OCI-LY7 (cell line): Measurements from ENCODE around the gene CACNA1H. TPM values are rescaled to one million over a fixed set of nuclear protein-coding genes. Genes with fewer than 3 reads are reported as not detected.

Experiments
- BruUV-seq: library from RNA; stranded (reverse); fragments of 400-500 nt; replicated peaks from 2 replicates; lab custom pipeline; 2021; lab: Mats Ljungman, UMichigan
- CTCF ChIA-PET: fragments of 300-600 bp; sonication (Branson Sonifier 250); formaldehyde crosslinking; loops from one replicate; lab custom pipeline; 2022; ENCODE audit warnings: antibody characterized with exemption; ENCODE audit not compliant: unreplicated experiment; lab: Charles Lee
- POLR2A ChIA-PET: fragments of 300-600 bp; sonication (Branson Sonifier 250); formaldehyde crosslinking; loops from one replicate; lab custom pipeline; 2022; ENCODE audit warnings: antibody characterized with exemption; lab: Charles Lee
- DNase-seq: peaks from one replicate; pipeline ENCODE4 v3.0.0-alpha.2; 2015; ENCODE audit warnings: low spot score
- H2AFZ ChIP-seq: fragments of 200-600 bp; sonication (generic), shearing (Covaris generic); 2 replicates; pipeline ENCODE4 v1.6.1; 2014; ENCODE audit warnings: mild to moderate bottlenecking, antibody characterized with exemption, low read length, moderate library complexity
- H3K27ac ChIP-seq: fragments of 200-600 bp; sonication (generic); 2 replicates; pipeline ENCODE4 v1.5.1; 2014; ENCODE audit warnings: mixed run types, low read depth, mild to moderate bottlenecking, moderate library complexity, low read length, inconsistent platforms; ENCODE audit not compliant: poor library complexity, severe bottlenecking
- H3K36me3 ChIP-seq: fragments of 200-600 bp; sonication (generic); 2 replicates; pipeline ENCODE4 v1.6.1; 2014; ENCODE audit warnings: mild to moderate bottlenecking, antibody characterized with exemption, low read length, moderate library complexity, mixed read lengths; ENCODE audit not compliant: insufficient read depth
- H3K4me1 ChIP-seq: fragments of 200-600 bp; sonication (generic); 2 replicates; pipeline ENCODE4 v1.5.1; 2014; ENCODE audit warnings: mild to moderate bottlenecking, low read length; ENCODE audit not compliant: insufficient read depth, poor library complexity, severe bottlenecking
- H3K4me2 ChIP-seq: fragments of 200-600 bp; sonication (generic); 2 replicates; pipeline ENCODE4 v1.6.1; 2014; ENCODE audit warnings: mild to moderate bottlenecking, low read length
- H3K4me3 ChIP-seq: fragments of 200-600 bp; sonication (generic); 2 replicates; pipeline ENCODE4 v1.5.1; 2014; ENCODE audit warnings: mild to moderate bottlenecking, low read depth, low read length; ENCODE audit not compliant: poor library complexity, severe bottlenecking
- H3K79me2 ChIP-seq: fragments of 200-600 bp; sonication (generic); 2 replicates; pipeline ENCODE4 v1.6.1; 2016; ENCODE audit warnings: low read depth, mild to moderate bottlenecking, low read length, moderate library complexity, mixed read lengths; ENCODE audit not compliant: insufficient read depth
- H3K9me2 ChIP-seq: fragments of 200-600 bp; sonication (generic); 2 replicates; pipeline ENCODE4 v1.6.1; 2016; ENCODE audit warnings: mild to moderate bottlenecking, low read length, mixed read lengths; ENCODE audit not compliant: insufficient read depth
- H3K9me3 ChIP-seq: fragments of 200-600 bp; sonication (generic); 2 replicates; pipeline ENCODE4 v1.6.1; 2014; ENCODE audit warnings: mild to moderate bottlenecking, mixed run types, low read length, mixed read lengths
- H4K20me1 ChIP-seq: fragments of 200-600 bp; sonication (generic); 2 replicates; pipeline ENCODE4 v1.6.1; 2014; ENCODE audit warnings: mild to moderate bottlenecking, antibody characterized with exemption, low read length, moderate library complexity, mixed read lengths; ENCODE audit not compliant: insufficient read depth
- CTCF ChIP-seq: fragments of 200-600 bp; sonication (generic); conservative IDR thresholded peaks from 2 replicates; pipeline ENCODE4 v1.5.1; 2014; ENCODE audit warnings: mild to moderate bottlenecking, antibody characterized with exemption, low read length, moderate library complexity, mixed read lengths
- EZH2phosphoT487 ChIP-seq: fragments of 200-600 bp; sonication (generic); IDR thresholded peaks from 2 replicates; pipeline ENCODE4 v1.6.1; 2018; ENCODE audit warnings: low read depth, borderline replicate concordance, mild to moderate bottlenecking, mixed run types, antibody characterized with exemption, low read length, moderate library complexity, mixed read lengths
- intact Hi-C: fragments of 100-400 bp; cut with micrococcal nuclease; formaldehyde crosslinking; loops from one replicate; pipeline ENCODE4 v1.10.0; 2022; ENCODE audit not compliant: unreplicated experiment
- total RNA-seq, 2 experiments: library from RNA; depleted of rRNA in 1 of 2; stranded (reverse); fragments of >200 nt in 1 of 2; shearing (Covaris generic) in 1 of 2; gene quantifications; 2 replicates each; pipeline ENCODE4 v1.2.3, GENCODE V29; 2014 to 2022

The CACNA1H gene
- total RNA-seq, 2 experiments from 2014 or later: not detected

- CTCF ChIA-PET: no interaction called here
These were observed 25.8 kb upstream of the CACNA1H start for GRCh38 chr16:1127101-1127500.

GRCh38 chr16:1127971-1128715 lies 24.8 kb upstream of the CACNA1H start:
- Histone ChIP-seq H4K20me1 (no peaks in the 10 kb centered on the region), H3K79me2 (no peaks in the 10 kb centered on the region), H3K27ac (no peak overlapping the region), H3K4me3 (no peak overlapping the region), H3K36me3 (no peaks in the 10 kb centered on the region), H3K4me2 (no peak overlapping the region), H3K9me3 (no peaks in the 10 kb centered on the region), H2AFZ (no peak overlapping the region), H3K4me1 (no peaks in the 10 kb centered on the region), H3K9me2 (no peaks in the 10 kb centered on the region)
- ChIA-PET POLR2A (no interaction called here), CTCF (no interaction called here)
- intact Hi-C loops: no loop called here
- no TSS peak for BruUV-seq
- TF ChIP-seq CTCF (no peak), EZH2phosphoT487 (no peak)
- no peak for DNase-seq

More at GRCh38 chr16:1127101-1127500, 25.8 kb upstream of the CACNA1H start:
- H2AFZ ChIP-seq: no peak overlapping the region
- no TSS peak for BruUV-seq
- H3K4me3 ChIP-seq: no peak overlapping the region
- POLR2A ChIA-PET: no interaction called here
- H3K36me3 ChIP-seq: no peaks in the 10 kb centered on the region
- DNase-seq: no peak
- H4K20me1 ChIP-seq: no peaks in the 10 kb centered on the region
- H3K9me2 ChIP-seq: no peaks in the 10 kb centered on the region
- H3K79me2 ChIP-seq: no peaks in the 10 kb centered on the region
- no peaks in the 10 kb centered on the region for H3K4me1 ChIP-seq
- H3K27ac ChIP-seq: no peak overlapping the region
- H3K4me2 ChIP-seq: no peak overlapping the region
- intact Hi-C loops: no loop called here
- TF ChIP-seq EZH2phosphoT487: no peak
- no peak for TF ChIP-seq CTCF
- H3K9me3 ChIP-seq: no peaks in the 10 kb centered on the region
